Nephron progenitor cell (in vitro differentiated cells): ENCODE measurements around the gene SLC25A45.

Experiments used
- DNase-seq: peaks from one replicate; pipeline ENCODE4 v3.0.0; 2021
- H3K27ac Mint-ChIP-seq: 2 replicates; pipeline ENCODE4 v1.8.0; 2021; ENCODE audit warnings: mild to moderate bottlenecking, moderate library complexity, mixed read lengths
- H3K27me3 Mint-ChIP-seq: 2 replicates; pipeline ENCODE4 v1.8.0; 2021; ENCODE audit warnings: mild to moderate bottlenecking, low read depth, mixed read lengths; ENCODE audit not compliant: poor library complexity
- H3K36me3 Mint-ChIP-seq: 2 replicates; pipeline ENCODE4 v1.8.0; 2021; ENCODE audit warnings: low read depth, mixed read lengths
- H3K4me1 Mint-ChIP-seq: 2 replicates; pipeline ENCODE4 v1.8.0; 2021; ENCODE audit warnings: mixed read lengths
- H3K4me3 Mint-ChIP-seq: 2 replicates; pipeline ENCODE4 v1.8.0; 2021; ENCODE audit warnings: mild to moderate bottlenecking, moderate library complexity, mixed read lengths
- H3K9me3 Mint-ChIP-seq: 2 replicates; pipeline ENCODE4 v1.8.0; 2021; ENCODE audit warnings: mild to moderate bottlenecking, moderate library complexity, mixed read lengths
- TF ChIP-seq, protein P1 (sequence below): fragments of 200-600 bp; sonication (generic); IDR thresholded peaks from 2 replicates; pipeline ENCODE4 v1.5.0; 2021; ENCODE audit warnings: antibody characterized with exemption

Gene SLC25A45

DNA sequence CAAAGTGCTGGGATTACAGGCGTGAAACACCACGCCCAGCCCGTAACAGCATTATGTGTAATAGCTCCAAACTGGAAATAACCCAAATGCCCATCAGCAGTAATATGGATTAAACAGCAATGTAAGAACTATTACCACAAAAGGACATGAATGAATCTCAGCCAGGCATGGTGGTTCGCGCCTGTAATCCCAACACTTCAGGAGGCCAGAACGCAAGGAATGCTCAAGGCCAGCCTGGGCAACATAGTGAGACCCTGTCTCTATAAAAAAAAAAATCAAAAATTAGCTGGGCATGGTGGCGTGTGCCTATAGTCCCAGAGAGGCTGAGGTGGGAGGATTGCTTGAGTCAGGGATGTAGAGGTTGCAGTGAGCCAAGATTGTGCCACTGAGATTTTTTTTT lies 51.9 kb downstream of the SLC25A45 start:
- no peak overlapping the region for H3K27ac Mint-ChIP-seq
- H3K36me3 Mint-ChIP-seq = no peaks in the 10 kb centered on the region
- no peaks in the 10 kb centered on the region for H3K9me3 Mint-ChIP-seq
- DNase-seq = no peak
- peaks cover 18% of the 10 kb centered on the region for H3K4me1 Mint-ChIP-seq
- H3K4me3 Mint-ChIP-seq = no peak overlapping the region
- TF ChIP-seq, protein P1, sequence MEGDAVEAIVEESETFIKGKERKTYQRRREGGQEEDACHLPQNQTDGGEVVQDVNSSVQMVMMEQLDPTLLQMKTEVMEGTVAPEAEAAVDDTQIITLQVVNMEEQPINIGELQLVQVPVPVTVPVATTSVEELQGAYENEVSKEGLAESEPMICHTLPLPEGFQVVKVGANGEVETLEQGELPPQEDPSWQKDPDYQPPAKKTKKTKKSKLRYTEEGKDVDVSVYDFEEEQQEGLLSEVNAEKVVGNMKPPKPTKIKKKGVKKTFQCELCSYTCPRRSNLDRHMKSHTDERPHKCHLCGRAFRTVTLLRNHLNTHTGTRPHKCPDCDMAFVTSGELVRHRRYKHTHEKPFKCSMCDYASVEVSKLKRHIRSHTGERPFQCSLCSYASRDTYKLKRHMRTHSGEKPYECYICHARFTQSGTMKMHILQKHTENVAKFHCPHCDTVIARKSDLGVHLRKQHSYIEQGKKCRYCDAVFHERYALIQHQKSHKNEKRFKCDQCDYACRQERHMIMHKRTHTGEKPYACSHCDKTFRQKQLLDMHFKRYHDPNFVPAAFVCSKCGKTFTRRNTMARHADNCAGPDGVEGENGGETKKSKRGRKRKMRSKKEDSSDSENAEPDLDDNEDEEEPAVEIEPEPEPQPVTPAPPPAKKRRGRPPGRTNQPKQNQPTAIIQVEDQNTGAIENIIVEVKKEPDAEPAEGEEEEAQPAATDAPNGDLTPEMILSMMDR = no peak
- peaks cover 9% of the 10 kb centered on the region for H3K27me3 Mint-ChIP-seq

DNA sequence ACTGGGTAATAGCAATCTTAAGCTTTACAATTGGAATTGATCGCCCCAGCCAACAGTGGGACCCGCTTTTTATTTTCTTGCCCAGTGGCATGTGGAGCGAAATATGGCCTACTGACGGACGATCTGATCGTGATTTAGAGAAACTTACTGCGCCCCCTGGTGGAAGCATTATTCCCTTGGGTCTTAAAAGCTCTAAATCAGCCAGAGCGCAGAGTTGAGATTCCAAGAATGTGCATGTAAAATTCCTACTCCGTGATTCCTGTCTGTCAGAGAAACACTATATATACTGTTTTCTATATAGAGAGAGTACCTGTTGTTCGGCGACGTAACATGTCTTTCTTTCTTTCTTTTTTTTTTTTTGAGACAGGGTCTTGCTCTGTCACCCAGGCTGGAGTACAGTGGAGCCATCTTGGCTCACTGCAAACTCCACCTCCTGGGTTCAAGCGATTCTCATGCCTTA lies 52.5 kb downstream of the SLC25A45 start:
- Mint-ChIP-seq H3K4me1 (peaks cover 12% of the 10 kb centered on the region), H3K36me3 (no peaks in the 10 kb centered on the region), H3K4me3 (no peak overlapping the region), H3K27me3 (peaks cover 9% of the 10 kb centered on the region), H3K9me3 (no peaks in the 10 kb centered on the region), H3K27ac (no peak overlapping the region)
- peak; percentile 90 for DNase-seq
- TF ChIP-seq, protein P1 = peak; percentile 81

DNA sequence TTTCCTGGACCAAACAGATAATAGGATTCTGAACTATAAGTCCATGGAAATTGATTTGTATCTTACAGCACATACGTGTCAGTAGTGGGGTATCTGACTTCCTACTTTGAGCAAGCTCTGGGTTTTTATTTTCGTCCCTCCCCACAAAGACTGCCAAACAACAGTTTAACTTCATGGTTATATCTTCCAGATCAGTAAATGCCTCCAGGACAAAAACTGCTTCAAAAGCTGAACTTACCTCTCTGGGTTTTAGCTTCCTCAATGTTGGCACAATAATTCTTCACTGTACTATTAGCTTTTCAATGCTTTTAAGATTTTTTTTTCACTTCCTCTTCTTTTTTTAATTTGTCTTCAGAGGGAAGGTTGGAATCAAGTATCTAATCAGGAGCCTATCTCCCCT lies 53.0 kb downstream of the SLC25A45 start:
- Mint-ChIP-seq H3K4me1 (peaks cover 8% of the 10 kb centered on the region), H3K36me3 (no peaks in the 10 kb centered on the region), H3K9me3 (no peaks in the 10 kb centered on the region), H3K27me3 (peaks cover 9% of the 10 kb centered on the region), H3K27ac (no peak overlapping the region), H3K4me3 (no peak overlapping the region)
- TF ChIP-seq, protein P1 = no peak
- no peak for DNase-seq

DNA sequence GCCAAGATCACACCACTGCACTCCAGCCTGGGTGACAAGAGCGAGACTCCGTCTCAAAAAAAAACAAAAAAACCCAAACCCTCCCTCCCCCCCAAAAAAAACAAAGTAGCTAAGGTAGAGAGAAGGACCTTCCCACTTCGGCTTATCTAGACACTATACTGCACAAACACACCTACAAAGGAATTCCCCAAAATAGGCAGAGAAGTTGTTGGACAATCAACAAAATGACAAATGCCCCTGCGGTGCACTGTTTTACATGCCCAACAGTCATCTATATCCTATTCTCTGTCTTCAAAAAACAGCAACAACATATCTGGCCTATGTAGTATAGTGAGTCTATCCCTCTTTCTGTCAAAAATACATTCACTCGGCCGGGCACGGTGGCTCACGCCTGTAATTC lies 55.4 kb downstream of the SLC25A45 start:
- Mint-ChIP-seq H3K27ac (no peak overlapping the region), H3K4me1 (peaks cover 6% of the 10 kb centered on the region), H3K4me3 (no peak overlapping the region), H3K27me3 (peaks cover 6% of the 10 kb centered on the region), H3K9me3 (no peaks in the 10 kb centered on the region), H3K36me3 (no peaks in the 10 kb centered on the region)
- TF ChIP-seq, protein P1 = no peak
- no peak for DNase-seq

DNA sequence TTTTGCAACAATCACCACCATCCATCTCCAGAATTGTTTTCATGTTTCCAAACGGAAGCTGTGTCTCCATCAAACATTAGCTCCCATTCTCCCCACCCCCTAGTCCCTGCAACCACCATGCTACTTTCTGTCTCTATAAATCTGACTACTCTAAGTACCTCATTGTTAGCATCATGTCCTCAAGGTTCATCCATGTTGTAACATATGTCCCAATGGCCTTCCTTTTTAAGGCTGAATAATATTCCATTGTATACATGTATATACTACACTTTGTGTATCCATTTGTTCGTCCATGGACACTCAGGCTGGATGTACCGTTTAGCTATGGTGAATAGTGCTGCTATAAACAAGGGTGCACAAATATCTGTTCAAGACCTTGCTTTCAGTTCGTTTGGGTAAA lies 57.0 kb downstream of the SLC25A45 start:
- Mint-ChIP-seq H3K27me3 (peaks cover 6% of the 10 kb centered on the region), H3K9me3 (no peaks in the 10 kb centered on the region), H3K4me3 (no peak overlapping the region), H3K4me1 (peaks cover 6% of the 10 kb centered on the region), H3K27ac (no peak overlapping the region), H3K36me3 (no peaks in the 10 kb centered on the region)
- TF ChIP-seq, protein P1 = no peak
- no peak for DNase-seq
